Stimulated activated CD4-positive, alpha-beta T cell treated with anti-CD3 and anti-CD28 coated beads, Interleukin-4, amount 100 ng/mL, for 4 hours (primary cell): Measurements from ENCODE around the gene ZNF37A.
"Not testable (repeated sequence)": the region's sequence is repeated elsewhere in the genome, so short reads cannot be mapped to it uniquely, and the experiment has no call there.

ENCODE experiments used
- DNase-seq, 2 experiments: peaks; one replicate each; pipeline ENCODE4 v3.0.0-alpha.2; 2020

Gene ZNF37A

DNA sequence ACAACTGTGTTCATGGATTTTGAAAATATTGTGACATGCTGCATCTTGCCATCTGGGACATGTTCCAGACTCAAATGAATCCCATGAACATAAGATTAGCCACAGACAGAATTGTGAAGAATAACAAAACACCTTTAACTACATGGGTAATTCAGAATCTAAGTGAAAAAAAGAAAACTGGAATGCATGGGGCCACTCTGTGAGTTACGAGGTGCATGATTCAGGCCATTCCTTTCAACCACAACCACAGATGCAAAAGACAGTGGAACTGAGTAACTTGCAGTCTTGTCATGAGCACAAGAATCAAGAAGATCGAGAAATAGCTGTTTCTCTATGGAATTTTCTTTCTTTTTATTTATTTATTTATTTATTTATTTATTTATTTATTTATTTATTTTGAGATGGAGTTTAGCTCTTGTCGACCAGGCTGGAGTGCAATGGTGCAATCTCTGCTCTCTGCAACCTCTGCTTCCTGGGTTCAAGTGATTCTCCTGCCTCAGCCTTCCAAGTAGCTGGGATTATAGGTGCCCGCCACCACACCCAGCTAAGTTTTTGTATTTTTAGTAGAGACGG lies 56.8 kb downstream of the ZNF37A start:
- DNase-seq: not testable (repeated sequence)

DNA sequence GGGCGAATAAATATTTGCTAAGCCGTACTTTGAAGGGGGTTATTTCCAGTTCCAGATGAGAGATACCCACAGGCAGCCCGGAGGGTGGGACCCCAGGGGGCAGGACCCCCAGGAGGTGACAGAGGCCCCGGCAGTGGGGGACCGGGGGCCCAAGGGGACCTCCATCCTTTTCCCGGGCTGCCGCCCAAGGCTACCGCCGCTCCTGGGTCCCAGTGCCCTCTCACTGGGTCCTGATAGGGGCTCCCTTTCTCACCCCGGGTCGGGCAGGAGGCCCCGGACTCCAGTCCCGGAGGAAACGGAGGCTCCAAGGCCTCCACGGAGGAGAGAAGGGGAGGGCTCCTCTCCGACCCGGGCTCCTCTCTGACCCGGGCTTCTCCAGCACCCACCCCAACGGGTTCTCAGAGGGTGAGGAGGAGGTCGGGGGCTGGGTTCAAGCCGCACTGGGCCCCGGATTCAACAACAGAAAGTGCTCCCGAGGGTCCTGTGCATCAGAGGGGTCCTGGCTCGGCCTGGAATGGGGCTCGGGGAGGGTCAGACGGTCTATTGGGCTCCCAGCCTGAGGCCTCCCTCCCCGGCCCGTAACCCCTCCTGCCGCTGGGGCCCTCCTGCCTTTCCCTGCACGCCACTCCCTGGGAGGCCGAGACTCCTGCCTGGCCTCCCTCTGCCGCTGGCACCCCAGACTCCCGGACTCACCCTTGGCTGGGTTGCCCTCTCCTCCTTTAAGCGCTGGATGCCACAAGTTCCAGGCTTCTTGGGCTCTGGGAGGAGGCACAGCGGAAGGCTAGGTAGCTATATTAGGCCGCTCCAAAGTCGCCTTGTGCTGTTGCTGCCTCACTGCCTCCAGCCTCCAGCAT lies 62.5 kb downstream of the ZNF37A start:
- no peak for DNase-seq

DNA sequence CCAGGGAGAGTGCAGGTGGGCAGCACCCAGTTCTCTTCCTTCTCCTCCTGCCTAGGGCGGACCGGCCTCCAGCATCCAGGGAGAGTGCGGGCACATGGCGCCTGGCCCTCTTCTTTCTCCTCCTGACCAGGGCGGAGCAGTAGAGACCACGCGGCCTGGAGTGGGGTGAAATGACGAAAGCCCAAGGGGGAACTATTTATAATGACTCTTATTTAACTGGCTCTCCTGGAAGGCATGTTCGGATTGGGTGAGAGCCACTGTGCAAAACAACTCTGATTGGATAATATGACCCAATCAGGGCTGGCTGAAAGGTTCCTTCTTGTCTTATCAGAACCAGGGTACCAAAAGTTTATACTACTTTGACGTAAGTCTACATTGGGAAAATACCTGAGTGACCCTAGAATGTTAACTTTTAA lies 63.1 kb downstream of the ZNF37A start:
- DNase-seq: no peak

DNA sequence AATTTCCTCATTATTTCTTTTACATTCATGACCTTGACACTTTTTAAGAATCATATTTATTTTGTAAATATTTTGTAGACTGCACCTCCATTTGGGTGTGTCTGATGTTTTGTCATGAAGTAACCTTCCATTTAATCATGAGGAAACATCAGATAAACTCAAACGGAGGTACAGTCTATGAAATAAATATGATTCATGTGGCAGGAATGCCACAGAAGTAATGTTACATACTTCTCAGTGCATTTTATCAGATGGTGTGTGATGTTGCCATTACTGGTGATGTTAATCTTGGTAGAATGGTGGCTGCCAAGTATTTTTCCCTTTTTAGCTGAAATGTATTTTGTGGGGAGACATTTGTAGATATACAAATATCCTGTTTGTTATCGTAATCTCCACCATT lies 64.9 kb downstream of the ZNF37A start:
- no peak for DNase-seq

DNA sequence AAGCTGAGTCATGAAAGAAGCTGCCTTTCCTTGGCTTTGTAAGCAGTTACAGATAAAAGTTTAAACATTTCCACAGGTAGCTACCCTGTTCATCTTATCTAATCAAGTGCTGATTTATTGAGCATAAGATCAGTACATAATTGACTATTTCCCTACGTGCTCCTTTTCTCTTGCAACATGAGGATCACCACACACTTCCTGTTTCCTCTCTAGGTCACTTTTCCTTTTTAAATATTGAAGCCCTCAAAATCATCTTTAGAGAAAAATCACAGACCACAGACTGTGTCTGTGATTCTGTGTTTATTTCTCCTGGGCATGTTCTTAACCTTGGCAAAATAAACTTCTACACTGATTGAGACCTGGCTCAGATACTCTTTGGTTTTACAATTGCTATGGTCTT lies 69.5 kb downstream of the ZNF37A start:
- no peak for DNase-seq

DNA sequence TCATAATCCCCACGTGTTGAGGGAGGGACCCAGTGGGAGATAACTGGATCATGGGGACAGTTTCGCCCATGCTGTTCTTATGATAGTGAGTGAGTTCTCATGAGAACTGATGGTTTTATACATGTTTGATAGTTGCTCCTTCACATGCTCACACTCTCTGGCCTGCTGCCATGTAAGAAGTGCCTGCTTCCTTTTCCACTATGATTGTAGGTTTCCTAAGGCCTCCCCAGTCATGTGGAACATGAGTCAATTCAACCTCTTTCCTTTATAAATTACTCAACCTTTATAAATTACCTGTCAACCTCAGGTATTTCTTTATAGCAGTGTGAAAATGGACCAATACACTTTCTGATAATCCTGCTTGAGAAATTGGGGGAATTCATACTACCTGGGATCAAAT lies 80.2 kb downstream of the ZNF37A start:
- no peak for DNase-seq

DNA sequence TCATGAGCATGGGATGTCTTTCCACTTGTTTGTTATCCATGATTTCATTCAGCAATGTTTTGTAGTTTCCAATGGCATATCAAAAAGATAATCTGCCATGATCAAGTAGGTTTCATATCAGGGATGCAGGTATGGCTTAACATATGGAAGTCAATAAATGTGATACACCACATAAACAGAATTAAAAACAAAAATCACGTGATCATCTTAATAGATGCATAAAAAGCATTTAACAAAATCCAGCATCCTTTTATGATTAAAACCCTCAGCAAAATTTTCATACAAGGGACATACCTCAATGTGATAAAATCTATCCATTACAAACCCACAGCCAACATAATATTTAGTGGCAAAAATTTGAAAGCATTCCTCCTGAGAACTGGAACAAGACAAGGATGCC lies 90.3 kb downstream of the ZNF37A start:
- DNase-seq: no peak
